ENCODE results near the gene DTNB. TPM values are rescaled to one million over a fixed set of nuclear protein-coding genes. Genes with fewer than 3 reads are reported as not detected.
"Not testable (repeated sequence)": the region's sequence is repeated elsewhere in the genome, so short reads cannot be mapped to it uniquely, and the experiment has no call there.

DTNB gene
- total RNA-seq, 1 donor from 2014 or later, result 28.9 TPM

GRCh38 chr2:25405611-25406295, 267.6 kb downstream of the DTNB start:
- ATAC-seq (ENCODE audit: low read depth), result no peak
- H3K27me3 Mint-ChIP-seq, result no peaks in the 10 kb centered on the region
- TF ChIP-seq CTCF (IDR thresholded peaks at IDR 0.05), result no peak
- CTCF ChIA-PET, result interaction anchor here (2.8 kb wide), 1 partner anchor 29 kb away, joined by 9 read pairs; no protein-coding TSS in a partner anchor
- DNase-seq, result no peak
- H3K4me1 Mint-ChIP-seq, result peaks cover 87% of the 10 kb centered on the region
- no peaks in the 10 kb centered on the region for H3K36me3 Mint-ChIP-seq (ENCODE audit: low read depth)
- intact Hi-C loops (cut with micrococcal nuclease), result no loop called here
- no peaks in the 10 kb centered on the region for H3K9me3 Mint-ChIP-seq
- peak overlapping the region; percentile 18 for H3K27ac Mint-ChIP-seq
- no peak overlapping the region for H3K4me3 Mint-ChIP-seq
- POLR2A ChIA-PET, result interaction anchor here (6.0 to 6.1 kb wide), 2 partner anchors 14 kb away, joined by 138 to 214 read pairs; no protein-coding TSS in a partner anchor

GRCh38 chr2:25403120-25403760, 270.1 kb downstream of the DTNB start:
- not testable (repeated sequence) for DNase-seq; H3K36me3 Mint-ChIP-seq (ENCODE audit: low read depth); H3K9me3 Mint-ChIP-seq; H3K27me3 Mint-ChIP-seq
- intact Hi-C loops (cut with micrococcal nuclease), result loop anchor here (1.0 kb wide), 2 partner anchors 16 to 26 kb away; no protein-coding TSS in a partner anchor
- H3K4me1 Mint-ChIP-seq, result peaks cover 88% of the 10 kb centered on the region
- peak; percentile 66 for ATAC-seq (ENCODE audit: low read depth)
- peak overlapping the region; percentile 95 for H3K27ac Mint-ChIP-seq
- ChIA-PET POLR2A (interaction anchor here (0.9 to 6.1 kb wide), 13 partner anchors 7 to 199 kb away, joined by 3 to 138 read pairs (median 5); no protein-coding TSS in a partner anchor), CTCF (interaction anchor here (1.0 to 1.9 kb wide), 2 partner anchors 17 to 94 kb away, joined by 5 to 9 read pairs; no protein-coding TSS in a partner anchor)
- H3K4me3 Mint-ChIP-seq, result peak overlapping the region; percentile 69

GRCh38 chr2:25402477-25402876, 270.9 kb downstream of the DTNB start:
- no peak for TF ChIP-seq CTCF (IDR thresholded peaks at IDR 0.05)
- peak; percentile 5 for ATAC-seq (ENCODE audit: low read depth)
- intact Hi-C loops (cut with micrococcal nuclease), result loop anchor here (1.0 kb wide), 1 partner anchor 8 kb away; no protein-coding TSS in a partner anchor
- H3K27ac Mint-ChIP-seq, result peak overlapping the region; percentile 95
- peaks cover 88% of the 10 kb centered on the region for H3K4me1 Mint-ChIP-seq
- H3K9me3 Mint-ChIP-seq, result no peaks in the 10 kb centered on the region
- H3K27me3 Mint-ChIP-seq, result no peaks in the 10 kb centered on the region
- POLR2A ChIA-PET, result interaction anchor here (0.6 to 6.1 kb wide), 7 partner anchors 8 to 69 kb away, joined by 3 to 138 read pairs (median 9); no protein-coding TSS in a partner anchor
- no peaks in the 10 kb centered on the region for H3K36me3 Mint-ChIP-seq (ENCODE audit: low read depth)
- CTCF ChIA-PET, result interaction anchor here (1.1 kb wide), 1 partner anchor 17 kb away, joined by 3 read pairs; no protein-coding TSS in a partner anchor
- H3K4me3 Mint-ChIP-seq, result no peak overlapping the region
- no peak for DNase-seq

- H3K36me3 Mint-ChIP-seq (ENCODE audit: low read depth), result no peaks in the 10 kb centered on the region
- H3K4me3 Mint-ChIP-seq, result no peak overlapping the region
- DNase-seq (no peak), ATAC-seq (ENCODE audit: low read depth) (no peak)
- H3K9me3 Mint-ChIP-seq, result no peaks in the 10 kb centered on the region
- ChIA-PET POLR2A (interaction anchor here (0.5 to 6.1 kb wide), 9 partner anchors 9 to 70 kb away, joined by 3 to 138 read pairs (median 6); no protein-coding TSS in a partner anchor), CTCF (interaction anchor here (1.1 kb wide), 1 partner anchor 18 kb away, joined by 3 read pairs; no protein-coding TSS in a partner anchor)
- TF ChIP-seq CTCF (IDR thresholded peaks at IDR 0.05), result no peak
- intact Hi-C loops (cut with micrococcal nuclease), result loop anchor here (1.0 kb wide), 1 partner anchor 9 kb away; no protein-coding TSS in a partner anchor
- peak overlapping the region; percentile 95 for H3K27ac Mint-ChIP-seq
- no peaks in the 10 kb centered on the region for H3K27me3 Mint-ChIP-seq
- H3K4me1 Mint-ChIP-seq, result peaks cover 78% of the 10 kb centered on the region
Measured at GRCh38 chr2:25401307-25402026, 271.9 kb downstream of the DTNB start.

- TF ChIP-seq CTCF (IDR thresholded peaks at IDR 0.05), result no peak
- CTCF ChIA-PET, result no interaction called here
- Mint-ChIP-seq H3K4me3 (no peak overlapping the region), H3K27me3 (no peaks in the 10 kb centered on the region), H3K9me3 (no peaks in the 10 kb centered on the region), H3K36me3 (ENCODE audit: low read depth) (no peaks in the 10 kb centered on the region), H3K27ac (peak overlapping the region; percentile 95), H3K4me1 (peaks cover 73% of the 10 kb centered on the region)
- DNase-seq (no peak), ATAC-seq (ENCODE audit: low read depth) (no peak)
- intact Hi-C loops (cut with micrococcal nuclease), result no loop called here
- POLR2A ChIA-PET, result interaction anchor here (0.6 to 6.1 kb wide), 7 partner anchors 10 to 62 kb away, joined by 3 to 138 read pairs (median 6); no protein-coding TSS in a partner anchor
Measured at GRCh38 chr2:25400576-25401216, 272.7 kb downstream of the DTNB start.

All from activated B cell treated with CpG ODN at 0.5 μM for 24 hours (primary cell).